Measurements from ENCODE around the gene SLC25A47. TPM values are rescaled to one million over a fixed set of nuclear protein-coding genes. Genes with fewer than 3 reads are reported as not detected.

SLC25A47 gene
- total RNA-seq, 1 experiment from 2014 or later = not detected

GRCh38 chr14:100291305-100292075 is 31.6 kb upstream of the SLC25A47 start:
- H3K4me3 Mint-ChIP-seq (ENCODE audit: unreplicated experiment) = no peak overlapping the region
- H3K4me3 ChIP-seq (ENCODE audit: low read depth, low read length) = no peak overlapping the region
- TF ChIP-seq CTCF (IDR thresholded peaks at IDR 0.05; ENCODE audit: insufficient read depth in 1 of 2, low read depth in 1 of 2, low read length in 1 of 2, severe bottlenecking in 1 of 2, unreplicated experiment in 1 of 2) = no peak
- H3K4me1 ChIP-seq = no peaks in the 10 kb centered on the region
- H3K9me3 Mint-ChIP-seq (ENCODE audit: unreplicated experiment) = no peaks in the 10 kb centered on the region
- DNase-seq = no peak
- peaks cover 20% of the 10 kb centered on the region for H3K36me3 Mint-ChIP-seq (ENCODE audit: insufficient read depth, unreplicated experiment)
- intact Hi-C loops (cut with micrococcal nuclease; ENCODE audit: unreplicated experiment) = no loop called here
- no peaks in the 10 kb centered on the region for H3K4me1 Mint-ChIP-seq (ENCODE audit: low read depth, unreplicated experiment)
- BruUV-seq (replicated peaks) = TSS peak; percentile 33
- ChIA-PET POLR2A (no interaction called here), CTCF (no interaction called here)
- no peak overlapping the region for H3K27ac Mint-ChIP-seq (ENCODE audit: unreplicated experiment)
- no peaks in the 10 kb centered on the region for H3K9me3 ChIP-seq
- no peaks in the 10 kb centered on the region; the same call in 1 of the 2 replicates for H3K36me3 ChIP-seq (ENCODE audit: control insufficient read depth, insufficient read depth, low read length)
- no peaks in the 10 kb centered on the region for H3K27me3 Mint-ChIP-seq (ENCODE audit: insufficient read depth, unreplicated experiment)
- H3K27me3 ChIP-seq (replicated peaks; ENCODE audit: control insufficient read depth, insufficient read depth, low read length) = no peaks in the 10 kb centered on the region

GRCh38 chr14:100292301-100292775 is 30.8 kb upstream of the SLC25A47 start:
- H3K9me3 ChIP-seq = no peaks in the 10 kb centered on the region
- no peak overlapping the region for H3K27ac Mint-ChIP-seq (ENCODE audit: unreplicated experiment)
- H3K9me3 Mint-ChIP-seq (ENCODE audit: unreplicated experiment) = no peaks in the 10 kb centered on the region
- intact Hi-C loops (cut with micrococcal nuclease; ENCODE audit: unreplicated experiment) = no loop called here
- H3K27me3 ChIP-seq (replicated peaks; ENCODE audit: control insufficient read depth, insufficient read depth, low read length) = no peaks in the 10 kb centered on the region
- H3K36me3 ChIP-seq (ENCODE audit: control insufficient read depth, insufficient read depth, low read length) = no peaks in the 10 kb centered on the region; the same call in 1 of the 2 replicates
- H3K4me3 ChIP-seq (ENCODE audit: low read depth, low read length) = no peak overlapping the region
- peaks cover 26% of the 10 kb centered on the region for H3K36me3 Mint-ChIP-seq (ENCODE audit: insufficient read depth, unreplicated experiment)
- H3K27me3 Mint-ChIP-seq (ENCODE audit: insufficient read depth, unreplicated experiment) = no peaks in the 10 kb centered on the region
- POLR2A ChIA-PET = no interaction called here
- H3K4me1 ChIP-seq = no peaks in the 10 kb centered on the region
- CTCF ChIA-PET = no interaction called here
- H3K4me3 Mint-ChIP-seq (ENCODE audit: unreplicated experiment) = no peak overlapping the region
- no peak for TF ChIP-seq CTCF (IDR thresholded peaks at IDR 0.05; ENCODE audit: insufficient read depth in 1 of 2, low read depth in 1 of 2, low read length in 1 of 2, severe bottlenecking in 1 of 2, unreplicated experiment in 1 of 2)
- no peak for DNase-seq
- no TSS peak for BruUV-seq (replicated peaks)
- H3K4me1 Mint-ChIP-seq (ENCODE audit: low read depth, unreplicated experiment) = no peaks in the 10 kb centered on the region

- TF ChIP-seq CTCF (IDR thresholded peaks at IDR 0.05; ENCODE audit: insufficient read depth in 1 of 2, low read depth in 1 of 2, low read length in 1 of 2, severe bottlenecking in 1 of 2, unreplicated experiment in 1 of 2) = no peak
- H3K36me3 Mint-ChIP-seq (ENCODE audit: insufficient read depth, unreplicated experiment) = peaks cover 27% of the 10 kb centered on the region
- H3K4me1 ChIP-seq = no peaks in the 10 kb centered on the region
- H3K4me3 Mint-ChIP-seq (ENCODE audit: unreplicated experiment) = no peak overlapping the region
- no peaks in the 10 kb centered on the region for H3K4me1 Mint-ChIP-seq (ENCODE audit: low read depth, unreplicated experiment)
- intact Hi-C loops (cut with micrococcal nuclease; ENCODE audit: unreplicated experiment) = no loop called here
- DNase-seq = no peak
- no peaks in the 10 kb centered on the region for H3K27me3 ChIP-seq (replicated peaks; ENCODE audit: control insufficient read depth, insufficient read depth, low read length)
- H3K9me3 ChIP-seq = no peaks in the 10 kb centered on the region
- POLR2A ChIA-PET = no interaction called here
- H3K4me3 ChIP-seq (ENCODE audit: low read depth, low read length) = no peak overlapping the region
- no peak overlapping the region for H3K27ac Mint-ChIP-seq (ENCODE audit: unreplicated experiment)
- no TSS peak for BruUV-seq (replicated peaks)
- H3K9me3 Mint-ChIP-seq (ENCODE audit: unreplicated experiment) = no peaks in the 10 kb centered on the region
- CTCF ChIA-PET = no interaction called here
- H3K27me3 Mint-ChIP-seq (ENCODE audit: insufficient read depth, unreplicated experiment) = no peaks in the 10 kb centered on the region
- H3K36me3 ChIP-seq (ENCODE audit: control insufficient read depth, insufficient read depth, low read length) = no peaks in the 10 kb centered on the region; the same call in 1 of the 2 replicates
Observed at GRCh38 chr14:100292776-100293461, 30.2 kb upstream of the SLC25A47 start.
